Astrocyte of the spinal cord (primary cell): Measurements from ENCODE around the gene SEZ6L.

Source experiments
- DNase-seq: peaks from one replicate; pipeline ENCODE4 v3.0.0; 2011; ENCODE audit warnings: low read depth, low spot score
- H3K4me3 ChIP-seq: 2 replicates; pipeline ENCODE4 v1.5.1; 2011; ENCODE audit warnings: low read depth, mild to moderate bottlenecking, low read length, moderate library complexity
- CTCF ChIP-seq: IDR thresholded peaks from 2 replicates; pipeline ENCODE4 v1.5.1; 2012; ENCODE audit warnings: low read depth, mild to moderate bottlenecking, low read length, inconsistent platforms
- in situ Hi-C: cut with HindIII; loops from 2 replicates; pipeline ENCODE4 v1.10.0; 2017; ENCODE audit warnings: low sequenced_read_pairs

Gene SEZ6L

GRCh38 chr22:26267856-26268255 is 98.6 kb downstream of the SEZ6L start:
- in situ Hi-C loops: no loop called here
- no peak overlapping the region for H3K4me3 ChIP-seq
- no peak for TF ChIP-seq CTCF
- DNase-seq: no peak

GRCh38 chr22:26269572-26269971 is 100.3 kb downstream of the SEZ6L start:
- no peak for TF ChIP-seq CTCF
- DNase-seq: no peak
- in situ Hi-C loops: no loop called here
- H3K4me3 ChIP-seq: no peak overlapping the region

GRCh38 chr22:26271427-26271826 is 102.2 kb downstream of the SEZ6L start:
- in situ Hi-C loops: no loop called here
- no peak overlapping the region for H3K4me3 ChIP-seq
- no peak for TF ChIP-seq CTCF
- DNase-seq: no peak

GRCh38 chr22:26273011-26273675 is 103.9 kb downstream of the SEZ6L start:
- no peak overlapping the region for H3K4me3 ChIP-seq
- in situ Hi-C loops: no loop called here
- no peak for DNase-seq

GRCh38 chr22:26276529-26277160 is 107.4 kb downstream of the SEZ6L start:
- TF ChIP-seq CTCF: no peak
- H3K4me3 ChIP-seq: no peak overlapping the region
- in situ Hi-C loops: no loop called here
- no peak for DNase-seq

More at GRCh38 chr22:26273011-26273675, 103.9 kb downstream of the SEZ6L start:
- no peak for TF ChIP-seq CTCF

GRCh38 chr22:26281941-26282340 is 112.7 kb downstream of the SEZ6L start:
- no peak for TF ChIP-seq CTCF
- no peak for DNase-seq
- in situ Hi-C loops: no loop called here
- H3K4me3 ChIP-seq: no peak overlapping the region
